Body of pancreas (tissue), 4 donors: ENCODE data around the gene VPS37D. TPM values are rescaled to one million over a fixed set of nuclear protein-coding genes. Genes with fewer than 3 reads are reported as not detected.

Experiments used
- ATAC-seq: fragments of 150-250 bp; one replicate; pipeline ENCODE4 v1.9.1; 2016
- DNase-seq, 4 donors: peaks; one replicate each; pipeline ENCODE4 v3.0.0-alpha.2; 2019
- H3K27ac ChIP-seq, 4 donors: fragments of 200-600 bp; sonication (generic); 1 replicate in 3 of 4; 2 replicates in 1 of 4; pipeline versions ENCODE4 v1.5.1 to v1.6.1; 2016 to 2019; ENCODE audit warnings: mild to moderate bottlenecking in 1 of 4, mixed read lengths in 1 of 4, moderate library complexity in 1 of 4
- H3K27me3 ChIP-seq, 2 donors: fragments of 200-600 bp; sonication (generic); one replicate each; pipeline ENCODE4 v1.6.0; 2016; ENCODE audit warnings: mild to moderate bottlenecking in 1 of 2
- H3K36me3 ChIP-seq, 2 donors: fragments of 200-600 bp; sonication (generic); replicated peaks in 1 of 2; 2 replicates each; pipeline ENCODE4 v1.5.1; 2016; ENCODE audit warnings: low read depth in 2 of 2; ENCODE audit not compliant: insufficient read depth in 1 of 2
- H3K4me1 ChIP-seq: fragments of 200-600 bp; sonication (generic); one replicate; pipeline ENCODE4 v1.6.0; 2016
- H3K4me3 ChIP-seq, 2 donors: fragments of 200-600 bp; sonication (generic); 1 replicate in 1 of 2; 2 replicates in 1 of 2; pipeline ENCODE4 v1.5.1; 2016 to 2019
- H3K9me3 ChIP-seq, 3 donors: fragments of 200-600 bp; sonication (generic); 1 replicate in 2 of 3; 2 replicates in 1 of 3; pipeline ENCODE4 v1.5.1; 2016
- POLR2A ChIP-seq, 3 donors: fragments of 450-650 bp; IDR thresholded peaks; one replicate each; pipeline ENCODE4 v1.6.1; 2016; ENCODE audit warnings: antibody characterized with exemption in 3 of 3, mild to moderate bottlenecking in 2 of 3
- WGBS, 2 donors: methylation state at CpG; one replicate each; pipeline ENCODE4 v1.1.5; 2017; 5-methylcytosine and 5-hydroxymethylcytosine counted together
- intact Hi-C: fragments of 100-400 bp; cut with DNase I; formaldehyde crosslinking; loops from one replicate; pipeline ENCODE4 v1.15.1; 2023
- total RNA-seq, 2 donors: library from RNA; depleted of rRNA; stranded (reverse); fragments of >200 nt; gene quantifications; one replicate each; pipeline ENCODE4 v1.1.0, GENCODE V29; 2016
- TF ChIP-seq, protein P1 (sequence below), 7 experiments: fragments of 450-650 bp in 4 of 7; fragments of 200-600 bp in 3 of 7; sonication (generic) in 3 of 7; IDR thresholded peaks; one replicate each; pipeline ENCODE4 v1.5.1; 2016 to 2019; ENCODE audit warnings: antibody characterized with exemption in 7 of 7

VPS37D gene
- total RNA-seq, 2 donors from 2014 or later = 1.3 to 6.0 TPM

DNA sequence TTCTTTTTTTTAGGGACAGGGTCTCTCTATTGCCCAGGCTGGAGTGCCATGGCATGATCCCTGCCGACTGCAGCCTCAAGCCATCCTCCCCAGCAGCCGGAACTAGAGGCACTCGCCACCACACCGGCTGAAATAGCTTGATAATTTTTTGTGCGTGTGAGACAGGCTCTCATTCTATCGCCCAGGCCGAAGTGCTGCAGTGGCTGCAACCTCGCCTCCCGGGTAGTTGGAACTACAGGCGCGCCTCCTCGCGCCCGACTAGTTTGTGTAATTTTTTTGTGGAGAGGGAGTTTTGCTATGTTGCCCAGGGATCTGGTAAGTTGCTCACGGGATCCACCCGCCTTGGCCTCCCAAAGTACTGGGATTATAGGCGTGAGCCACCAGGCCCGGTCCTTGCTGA lies 17.7 kb downstream of the VPS37D start:
- WGBS, 2 donors = 95% methylated on average over 14 to 18 of the region's 18 CpGs
- Histone ChIP-seq H3K27ac (no peak overlapping the region), H3K4me3 (no peak overlapping the region), H3K36me3 (peaks cover 0 to 5% of the 10 kb centered on the region in 2 donors), H3K4me1 (peaks cover 27% of the 10 kb centered on the region), H3K27me3 (no peaks in the 10 kb centered on the region), H3K9me3 (no peaks in the 10 kb centered on the region)
- DNase-seq (no peak), ATAC-seq (no peak)
- intact Hi-C loops = no loop called here
- TF ChIP-seq, protein P1, sequence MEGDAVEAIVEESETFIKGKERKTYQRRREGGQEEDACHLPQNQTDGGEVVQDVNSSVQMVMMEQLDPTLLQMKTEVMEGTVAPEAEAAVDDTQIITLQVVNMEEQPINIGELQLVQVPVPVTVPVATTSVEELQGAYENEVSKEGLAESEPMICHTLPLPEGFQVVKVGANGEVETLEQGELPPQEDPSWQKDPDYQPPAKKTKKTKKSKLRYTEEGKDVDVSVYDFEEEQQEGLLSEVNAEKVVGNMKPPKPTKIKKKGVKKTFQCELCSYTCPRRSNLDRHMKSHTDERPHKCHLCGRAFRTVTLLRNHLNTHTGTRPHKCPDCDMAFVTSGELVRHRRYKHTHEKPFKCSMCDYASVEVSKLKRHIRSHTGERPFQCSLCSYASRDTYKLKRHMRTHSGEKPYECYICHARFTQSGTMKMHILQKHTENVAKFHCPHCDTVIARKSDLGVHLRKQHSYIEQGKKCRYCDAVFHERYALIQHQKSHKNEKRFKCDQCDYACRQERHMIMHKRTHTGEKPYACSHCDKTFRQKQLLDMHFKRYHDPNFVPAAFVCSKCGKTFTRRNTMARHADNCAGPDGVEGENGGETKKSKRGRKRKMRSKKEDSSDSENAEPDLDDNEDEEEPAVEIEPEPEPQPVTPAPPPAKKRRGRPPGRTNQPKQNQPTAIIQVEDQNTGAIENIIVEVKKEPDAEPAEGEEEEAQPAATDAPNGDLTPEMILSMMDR (IDR thresholded peaks at IDR 0.05) = no peak
- no peak for TF ChIP-seq POLR2A (IDR thresholded peaks at IDR 0.05)

DNA sequence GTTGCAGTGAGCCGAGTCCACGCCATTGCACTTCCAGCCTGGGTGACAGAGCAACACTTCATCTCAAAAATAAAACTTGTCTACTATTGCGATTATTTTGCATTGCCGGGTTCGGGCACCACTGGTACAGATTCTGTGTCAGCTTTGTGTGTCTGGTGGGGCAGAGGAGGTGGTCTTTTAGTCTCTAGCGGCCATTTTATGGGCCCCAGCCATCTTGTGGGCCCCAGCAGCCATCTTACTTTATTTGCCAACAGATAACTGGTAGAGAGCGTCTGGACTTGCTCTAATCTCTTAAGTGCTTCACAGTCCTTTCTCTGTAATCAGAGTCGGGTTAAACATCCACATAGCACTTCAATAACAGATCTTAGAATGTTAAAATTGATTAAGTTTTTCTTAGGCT lies 20.7 kb downstream of the VPS37D start:
- ATAC-seq = no peak
- WGBS, 2 donors = 82 to 90% methylated on average over 8 of the region's 8 CpGs
- H3K4me1 ChIP-seq = peaks cover 4% of the 10 kb centered on the region
- no peaks in the 10 kb centered on the region for H3K9me3 ChIP-seq
- H3K4me3 ChIP-seq = no peak overlapping the region
- DNase-seq = no peak
- H3K27ac ChIP-seq = no peak overlapping the region
- intact Hi-C loops = no loop called here
- no peaks in the 10 kb centered on the region for H3K27me3 ChIP-seq
- TF ChIP-seq, protein P1 (IDR thresholded peaks at IDR 0.05) = no peak
- TF ChIP-seq POLR2A (IDR thresholded peaks at IDR 0.05) = no peak
- peaks cover 0 to 9% of the 10 kb centered on the region in 2 donors for H3K36me3 ChIP-seq

DNA sequence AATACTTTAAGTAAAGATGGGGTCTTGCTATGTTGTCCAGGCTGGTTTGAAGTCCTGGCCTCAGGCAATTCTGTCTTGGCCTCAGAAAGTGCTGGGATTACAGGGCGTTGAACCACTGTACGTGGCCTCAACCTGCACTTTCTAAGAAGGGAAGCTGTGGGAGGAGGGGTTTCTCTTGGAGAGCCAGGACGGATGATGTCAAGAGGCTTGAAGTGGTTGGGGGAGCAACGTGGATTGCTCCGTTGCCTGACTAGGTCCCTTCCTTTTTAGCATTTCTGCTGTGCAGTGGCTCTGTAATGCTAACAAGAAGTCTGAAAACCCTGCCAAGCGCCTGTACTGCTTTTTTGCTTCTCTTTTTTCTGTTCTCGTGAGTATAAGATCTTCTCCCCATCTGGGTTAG lies 23.0 kb downstream of the VPS37D start:
- TF ChIP-seq, protein P1 (IDR thresholded peaks at IDR 0.05) = no peak
- no peak for TF ChIP-seq POLR2A (IDR thresholded peaks at IDR 0.05)
- no peak overlapping the region for H3K4me3 ChIP-seq
- no peaks in the 10 kb centered on the region for H3K4me1 ChIP-seq
- H3K27me3 ChIP-seq = no peaks in the 10 kb centered on the region
- ATAC-seq (no peak), DNase-seq (no peak)
- H3K36me3 ChIP-seq = peaks cover 7 to 14% of the 10 kb centered on the region in 2 donors
- H3K9me3 ChIP-seq = no peaks in the 10 kb centered on the region
- H3K27ac ChIP-seq = no peak overlapping the region
- 83 to 91% methylated on average over 7 of the region's 7 CpGs for WGBS, 2 donors
- intact Hi-C loops = no loop called here

DNA sequence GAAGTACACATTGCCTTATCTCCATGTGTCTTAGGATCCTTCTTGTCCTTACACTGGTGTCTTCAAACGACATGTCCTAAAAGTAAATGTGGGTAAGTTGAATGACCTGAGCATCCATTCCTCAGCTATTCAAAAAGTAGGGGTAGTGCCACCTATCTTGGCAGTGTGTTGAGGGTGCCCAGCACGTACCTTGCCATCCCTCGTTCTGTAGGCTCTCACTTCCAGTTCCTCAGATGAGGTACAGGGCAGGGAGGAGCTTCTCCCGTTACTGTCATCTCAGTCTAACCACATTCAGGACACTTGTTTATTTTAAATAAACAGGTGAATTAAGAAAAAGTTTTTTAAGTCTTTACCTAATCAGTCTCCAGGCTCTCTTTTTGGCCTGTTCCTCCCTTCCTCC lies 28.7 kb downstream of the VPS37D start:
- no peak for ATAC-seq
- no peak for DNase-seq
- intact Hi-C loops = no loop called here
- H3K4me1 ChIP-seq = no peaks in the 10 kb centered on the region
- H3K9me3 ChIP-seq = no peaks in the 10 kb centered on the region
- no peaks in the 10 kb centered on the region for H3K27me3 ChIP-seq
- H3K36me3 ChIP-seq = peaks cover 7 to 22% of the 10 kb centered on the region in 2 donors
- H3K4me3 ChIP-seq = no peak overlapping the region
- TF ChIP-seq POLR2A (IDR thresholded peaks at IDR 0.05) = no peak
- TF ChIP-seq, protein P1 (IDR thresholded peaks at IDR 0.05) = no peak
- no peak overlapping the region for H3K27ac ChIP-seq
- 89 to 91% methylated on average over 4 of the region's 4 CpGs for WGBS, 2 donors

DNA sequence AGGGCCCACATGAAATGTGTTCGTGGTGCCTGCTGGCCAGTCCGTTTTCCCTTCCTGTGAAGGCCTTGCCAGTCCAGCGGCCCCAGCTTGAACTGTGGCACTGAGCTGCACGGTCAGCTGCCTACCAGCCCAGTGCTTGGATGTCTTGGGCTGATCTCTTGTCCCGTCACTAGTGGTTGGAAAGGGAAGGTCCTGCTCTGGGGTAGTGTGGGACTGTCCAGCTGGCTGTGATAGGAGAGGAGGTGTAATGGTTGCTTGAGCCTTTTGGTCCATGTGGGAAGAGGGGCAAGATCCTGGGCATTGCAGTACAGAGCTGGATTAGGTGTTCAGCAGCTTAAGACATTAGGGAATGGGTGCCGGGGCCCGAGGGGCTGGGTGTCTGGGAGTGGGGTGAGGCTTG lies 30.8 kb downstream of the VPS37D start:
- no peaks in the 10 kb centered on the region for H3K9me3 ChIP-seq
- WGBS, 2 donors = 75 to 76% methylated on average over 7 of the region's 7 CpGs
- no peaks in the 10 kb centered on the region for H3K27me3 ChIP-seq
- intact Hi-C loops = no loop called here
- TF ChIP-seq, protein P1 (IDR thresholded peaks at IDR 0.05) = no peak
- no peak overlapping the region for H3K27ac ChIP-seq
- ATAC-seq (no peak), DNase-seq (no peak)
- peaks cover 7 to 18% of the 10 kb centered on the region in 2 donors for H3K36me3 ChIP-seq
- no peak overlapping the region for H3K4me3 ChIP-seq
- no peaks in the 10 kb centered on the region for H3K4me1 ChIP-seq
